ENCODE data around the gene OR2A14.

DNA sequence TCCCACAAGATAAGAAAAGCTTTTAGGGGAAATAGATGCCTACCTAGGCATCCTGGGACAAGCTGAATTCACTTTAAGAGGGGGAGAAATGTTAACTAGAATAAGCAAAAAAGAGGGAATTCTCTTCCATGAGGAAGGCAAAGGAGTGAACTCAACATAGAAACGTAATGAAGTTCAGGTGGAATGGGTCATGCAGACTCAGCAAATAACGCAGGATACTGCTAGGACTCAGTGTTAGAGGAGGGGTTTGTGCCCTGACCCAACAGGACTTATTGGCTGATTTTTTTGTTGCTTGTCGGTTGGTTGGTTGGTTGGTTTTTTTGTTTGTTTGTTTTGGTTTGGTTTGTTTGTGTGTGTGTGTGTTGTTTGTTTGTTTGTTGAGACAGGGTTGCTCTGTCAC lies 9.3 kb downstream of the OR2A14 start:
- no peak for TF ChIP-seq POLR2AphosphoS5 (IDR thresholded peaks at IDR 0.05)
- TF ChIP-seq, protein P1, sequence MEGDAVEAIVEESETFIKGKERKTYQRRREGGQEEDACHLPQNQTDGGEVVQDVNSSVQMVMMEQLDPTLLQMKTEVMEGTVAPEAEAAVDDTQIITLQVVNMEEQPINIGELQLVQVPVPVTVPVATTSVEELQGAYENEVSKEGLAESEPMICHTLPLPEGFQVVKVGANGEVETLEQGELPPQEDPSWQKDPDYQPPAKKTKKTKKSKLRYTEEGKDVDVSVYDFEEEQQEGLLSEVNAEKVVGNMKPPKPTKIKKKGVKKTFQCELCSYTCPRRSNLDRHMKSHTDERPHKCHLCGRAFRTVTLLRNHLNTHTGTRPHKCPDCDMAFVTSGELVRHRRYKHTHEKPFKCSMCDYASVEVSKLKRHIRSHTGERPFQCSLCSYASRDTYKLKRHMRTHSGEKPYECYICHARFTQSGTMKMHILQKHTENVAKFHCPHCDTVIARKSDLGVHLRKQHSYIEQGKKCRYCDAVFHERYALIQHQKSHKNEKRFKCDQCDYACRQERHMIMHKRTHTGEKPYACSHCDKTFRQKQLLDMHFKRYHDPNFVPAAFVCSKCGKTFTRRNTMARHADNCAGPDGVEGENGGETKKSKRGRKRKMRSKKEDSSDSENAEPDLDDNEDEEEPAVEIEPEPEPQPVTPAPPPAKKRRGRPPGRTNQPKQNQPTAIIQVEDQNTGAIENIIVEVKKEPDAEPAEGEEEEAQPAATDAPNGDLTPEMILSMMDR (IDR thresholded peaks at IDR 0.05) = no peak
- no peak for TF ChIP-seq POLR2A (IDR thresholded peaks at IDR 0.05)

Measured in stomach (tissue), 4 donors.